Measurements from ENCODE around the gene CORO6. TPM values are rescaled to one million over a fixed set of nuclear protein-coding genes. Genes with fewer than 3 reads are reported as not detected.
A peak's percentile ranks its signal among the peaks of the same experiment; 100 is the strongest.

CORO6 gene
- total and polyA plus RNA-seq, 2 donors (not counting 1 experiment from before 2014, with no cell fraction given), result 1.4 to 4.0 TPM

GRCh38 chr17:29570521-29570920 is 52.2 kb downstream of the CORO6 start:
- ATAC-seq (ENCODE audit: low read depth), result no peak
- no peaks in the 10 kb centered on the region for H3K27me3 ChIP-seq (replicated peaks in 1 of 4; ENCODE audit: control extremely low read depth in 1 of 4, control insufficient read depth in 3 of 4, insufficient read depth in 4 of 4, low read length in 3 of 4)
- WGBS (ENCODE audit: insufficient coverage), result 97% methylated on average over 7 of the region's 7 CpGs
- H3K36me3 ChIP-seq (replicated peaks in 1 of 2; ENCODE audit: control extremely low read depth in 1 of 2, control insufficient read depth in 1 of 2, extremely low read depth in 1 of 2, insufficient read depth in 2 of 2, low read length in 1 of 2), result peaks cover 0 to 19% of the 10 kb centered on the region in 2 experiments
- no peak overlapping the region for H3K27ac ChIP-seq (ENCODE audit: low read length in 2 of 2)
- DNase-seq, result peak; percentile 17
- Mint-ChIP-seq H3K27me3 (no peaks in the 10 kb centered on the region), H3K4me3 (peak overlapping the region; percentile 50), H3K9me3 (ENCODE audit: insufficient read depth) (no peaks in the 10 kb centered on the region), H3K27ac (peak overlapping the region; percentile 70), H3K4me1 (peaks cover 33% of the 10 kb centered on the region)
- peaks cover 25% of the 10 kb centered on the region for H4K20me1 ChIP-seq (ENCODE audit: control insufficient read depth, insufficient read depth, low read length, poor library complexity, severe bottlenecking)
- no peaks in the 10 kb centered on the region for H3K9me3 ChIP-seq (ENCODE audit: control extremely low read depth in 1 of 3, control insufficient read depth in 2 of 3, insufficient read depth in 1 of 3, low read length in 2 of 3)
- peaks cover 18 to 31% of the 10 kb centered on the region in 2 donors for H3K4me1 ChIP-seq (ENCODE audit: control insufficient read depth in 2 of 2, insufficient read depth in 2 of 2, low read length in 2 of 2)
- H3K4me3 ChIP-seq (ENCODE audit: control extremely low read depth in 1 of 5, extremely low read depth in 1 of 5, insufficient read depth in 1 of 5, low read depth in 2 of 5, low read length in 4 of 5), result no peak overlapping the region
- no peak overlapping the region for H3K4me2 ChIP-seq (replicated peaks; ENCODE audit: low read depth, low read length, poor library complexity, severe bottlenecking)
- no peak overlapping the region for H2AFZ ChIP-seq (ENCODE audit: insufficient read depth, low read depth, low read length, poor library complexity, severe bottlenecking)
- POLR2A ChIA-PET, result interaction anchor here (0.7 to 1.5 kb wide), 3 partner anchors 10 to 54 kb away, joined by 3 to 6 read pairs (median 4); no protein-coding TSS in a partner anchor
- peaks cover 3% of the 10 kb centered on the region for H3K79me2 ChIP-seq (ENCODE audit: control insufficient read depth, insufficient read depth, low read length)
- CTCF ChIA-PET, result interaction anchor here (0.7 to 24.3 kb wide), 9 partner anchors 10 to 201 kb away, joined by 3 to 336 read pairs (median 6); no protein-coding TSS in a partner anchor
- intact Hi-C loops (cut with micrococcal nuclease), result no loop called here
- TF ChIP-seq EZH2 (IDR thresholded peaks at IDR 0.05; ENCODE audit: borderline replicate concordance, insufficient read depth, low read depth, low read length, poor library complexity, severe bottlenecking), result no peak
- no peak for TF ChIP-seq CTCF (IDR thresholded peaks at IDR 0.05)
- no peak overlapping the region for H3K9ac ChIP-seq (ENCODE audit: low read length)

- Histone ChIP-seq H2AFZ (ENCODE audit: insufficient read depth, low read depth, low read length, poor library complexity, severe bottlenecking) (peak overlapping the region; percentile 94), H3K4me3 (ENCODE audit: control extremely low read depth in 1 of 5, extremely low read depth in 1 of 5, insufficient read depth in 1 of 5, low read depth in 2 of 5, low read length in 4 of 5) (peak overlapping the region in 4 of 5 experiments; percentile 71 to 99 (median 78)), H3K27me3 (replicated peaks in 1 of 4; ENCODE audit: control extremely low read depth in 1 of 4, control insufficient read depth in 3 of 4, insufficient read depth in 4 of 4, low read length in 3 of 4) (no peaks in the 10 kb centered on the region), H3K36me3 (replicated peaks in 1 of 2; ENCODE audit: control extremely low read depth in 1 of 2, control insufficient read depth in 1 of 2, extremely low read depth in 1 of 2, insufficient read depth in 2 of 2, low read length in 1 of 2) (peaks cover 0 to 11% of the 10 kb centered on the region in 2 experiments), H3K27ac (ENCODE audit: low read length in 2 of 2) (peak overlapping the region; percentile 22 to 60), H3K9ac (ENCODE audit: low read length) (peak overlapping the region; percentile 81), H3K4me1 (ENCODE audit: control insufficient read depth in 2 of 2, insufficient read depth in 2 of 2, low read length in 2 of 2) (peaks cover 21 to 32% of the 10 kb centered on the region in 2 donors), H3K9me3 (ENCODE audit: control extremely low read depth in 1 of 3, control insufficient read depth in 2 of 3, insufficient read depth in 1 of 3, low read length in 2 of 3) (no peaks in the 10 kb centered on the region), H3K79me2 (ENCODE audit: control insufficient read depth, insufficient read depth, low read length) (peaks cover 11% of the 10 kb centered on the region), H4K20me1 (ENCODE audit: control insufficient read depth, insufficient read depth, low read length, poor library complexity, severe bottlenecking) (peaks cover 15% of the 10 kb centered on the region), H3K4me2 (replicated peaks; ENCODE audit: low read depth, low read length, poor library complexity, severe bottlenecking) (peak overlapping the region; percentile 100)
- ChIA-PET CTCF (interaction anchor here (0.6 to 24.3 kb wide), 13 partner anchors 9 to 200 kb away, joined by 3 to 336 read pairs (median 5); no protein-coding TSS in a partner anchor), POLR2A (interaction anchor here (0.6 to 2.9 kb wide), 5 partner anchors 9 to 594 kb away, joined by 3 to 12 read pairs (median 4); no protein-coding TSS in a partner anchor)
- H3K27ac Mint-ChIP-seq, result peak overlapping the region; percentile 86
- DNase-seq (no peak), ATAC-seq (ENCODE audit: low read depth) (no peak)
- intact Hi-C loops (cut with micrococcal nuclease), result loop anchor here (5.0 to 10.0 kb wide), 7 partner anchors 153 to 925 kb away; partner anchors contain the start of genes BLTP2, NUFIP2, PHF12 and SSH2
- TF ChIP-seq EZH2 (IDR thresholded peaks at IDR 0.05; ENCODE audit: borderline replicate concordance, insufficient read depth, low read depth, low read length, poor library complexity, severe bottlenecking) (no peak), CTCF (IDR thresholded peaks at IDR 0.05) (no peak)
- H3K4me3 Mint-ChIP-seq, result peak overlapping the region; percentile 84
- 55% methylated on average over 10 of the region's 14 CpGs for WGBS (ENCODE audit: insufficient coverage)
- no peaks in the 10 kb centered on the region for H3K9me3 Mint-ChIP-seq (ENCODE audit: insufficient read depth)
- H3K4me1 Mint-ChIP-seq, result peaks cover 32% of the 10 kb centered on the region
- no peaks in the 10 kb centered on the region for H3K27me3 Mint-ChIP-seq
Observed at GRCh38 chr17:29569245-29569950, 53.3 kb downstream of the CORO6 start.
